Nephron (organoid): ENCODE data around the gene DNAJC1.

Experiments
- H3K27ac Mint-ChIP-seq, 3 experiments: 2 replicates each; pipeline ENCODE4 v1.8.0; 2020; ENCODE audit warnings: mixed read lengths in 3 of 3, mild to moderate bottlenecking in 2 of 3, moderate library complexity in 1 of 3
- H3K27me3 Mint-ChIP-seq: 2 replicates; pipeline ENCODE4 v1.8.0; 2021; ENCODE audit warnings: low read depth, mild to moderate bottlenecking, moderate library complexity, mixed read lengths
- H3K36me3 Mint-ChIP-seq: 2 replicates; pipeline ENCODE4 v1.8.0; 2020; ENCODE audit warnings: low read depth, mixed read lengths
- H3K4me1 Mint-ChIP-seq: 2 replicates; pipeline ENCODE4 v1.8.0; 2020; ENCODE audit warnings: mixed read lengths
- H3K4me3 Mint-ChIP-seq, 3 experiments: 2 replicates each; pipeline ENCODE4 v1.8.0; 2020; ENCODE audit warnings: mild to moderate bottlenecking in 3 of 3, mixed read lengths in 3 of 3, moderate library complexity in 2 of 3
- H3K9me3 Mint-ChIP-seq: 2 replicates; pipeline ENCODE4 v1.8.0; 2020; ENCODE audit warnings: mixed read lengths
- CTCF ChIP-seq, 3 experiments: fragments of 200-600 bp; sonication (generic); IDR thresholded peaks; one replicate each; pipeline ENCODE4 v1.5.0; 2021; ENCODE audit warnings: antibody characterized with exemption in 3 of 3; ENCODE audit not compliant: unreplicated experiment in 3 of 3

DNAJC1 gene

DNA sequence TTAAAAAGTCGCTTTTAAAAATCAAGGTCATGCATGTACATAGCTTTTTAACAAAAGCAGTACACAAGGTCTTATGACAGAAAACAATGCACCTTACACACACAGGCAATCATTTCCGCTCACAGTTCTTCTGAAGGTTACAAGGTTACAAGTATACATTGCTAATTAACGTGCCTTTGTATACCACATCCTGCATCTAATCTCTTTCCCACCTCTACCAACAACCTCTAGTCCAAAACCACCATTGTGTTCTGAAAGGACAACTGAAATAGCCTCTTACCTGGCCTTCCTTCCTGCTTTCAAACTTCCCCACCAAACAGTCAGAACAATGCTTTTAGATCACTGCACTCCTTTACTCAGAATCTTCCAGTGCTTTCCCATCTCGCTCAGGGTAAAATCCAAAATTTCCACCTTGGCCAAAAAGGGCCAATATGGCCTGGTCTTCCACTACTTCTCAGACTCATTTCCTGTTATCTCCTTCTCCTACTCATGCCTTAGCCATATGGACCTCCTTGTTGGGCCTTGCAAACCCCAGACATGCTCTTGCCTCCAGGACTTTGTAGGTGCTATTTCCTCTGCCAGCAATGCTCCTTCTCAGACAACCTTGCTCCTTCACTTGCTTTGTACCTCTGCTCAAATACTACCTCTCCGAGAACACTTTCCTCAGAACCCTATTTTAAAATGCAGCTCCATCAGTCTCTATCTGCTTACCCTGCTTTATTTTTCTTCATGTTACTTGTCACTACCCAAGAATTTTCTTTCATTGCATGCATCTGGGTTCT, 205.4 kb downstream of the DNAJC1 start:
- H3K36me3 Mint-ChIP-seq, result peaks cover 30% of the 10 kb centered on the region
- H3K9me3 Mint-ChIP-seq, result peaks cover 2% of the 10 kb centered on the region
- H3K4me3 Mint-ChIP-seq, result no peak overlapping the region
- no peak overlapping the region for H3K27ac Mint-ChIP-seq
- no peaks in the 10 kb centered on the region for H3K27me3 Mint-ChIP-seq
- TF ChIP-seq CTCF (IDR thresholded peaks at IDR 0.05; ENCODE audit: unreplicated experiment in 3 of 3), result no peak
- peaks cover 2% of the 10 kb centered on the region for H3K4me1 Mint-ChIP-seq

- H3K4me1 Mint-ChIP-seq, result no peaks in the 10 kb centered on the region
Measured at GRCh38 chr10:21797533-21797932, 206.0 kb downstream of the DNAJC1 start.

DNA sequence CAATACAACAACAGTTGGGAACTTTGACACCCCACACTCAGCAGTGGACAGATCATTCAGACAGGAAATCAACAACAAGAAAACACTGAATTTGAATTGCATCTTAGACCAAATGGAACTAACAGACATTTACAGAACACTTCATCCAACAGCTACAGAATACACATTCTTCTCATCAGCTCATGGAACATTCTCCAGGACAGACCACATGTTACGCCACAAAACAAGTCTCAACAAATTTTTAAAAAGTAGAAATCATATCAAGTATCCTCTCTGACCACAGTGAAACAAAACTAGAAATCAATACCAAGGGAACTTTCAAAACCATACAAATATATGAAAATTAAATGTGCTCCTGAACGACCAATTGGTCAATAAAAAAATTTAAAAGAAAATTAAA, 212.3 kb downstream of the DNAJC1 start:
- Mint-ChIP-seq H3K27ac (no peak overlapping the region), H3K4me3 (no peak overlapping the region), H3K4me1 (no peaks in the 10 kb centered on the region), H3K9me3 (peaks cover 22% of the 10 kb centered on the region), H3K27me3 (no peaks in the 10 kb centered on the region), H3K36me3 (peaks cover 26% of the 10 kb centered on the region)
- TF ChIP-seq CTCF (IDR thresholded peaks at IDR 0.05; ENCODE audit: unreplicated experiment in 3 of 3), result no peak

More at GRCh38 chr10:21797533-21797932, 206.0 kb downstream of the DNAJC1 start:
- Mint-ChIP-seq H3K4me3 (no peak overlapping the region), H3K36me3 (peaks cover 32% of the 10 kb centered on the region), H3K9me3 (peaks cover 2% of the 10 kb centered on the region), H3K27ac (no peak overlapping the region), H3K27me3 (no peaks in the 10 kb centered on the region)
- TF ChIP-seq CTCF (IDR thresholded peaks at IDR 0.05; ENCODE audit: unreplicated experiment in 3 of 3), result no peak

DNA sequence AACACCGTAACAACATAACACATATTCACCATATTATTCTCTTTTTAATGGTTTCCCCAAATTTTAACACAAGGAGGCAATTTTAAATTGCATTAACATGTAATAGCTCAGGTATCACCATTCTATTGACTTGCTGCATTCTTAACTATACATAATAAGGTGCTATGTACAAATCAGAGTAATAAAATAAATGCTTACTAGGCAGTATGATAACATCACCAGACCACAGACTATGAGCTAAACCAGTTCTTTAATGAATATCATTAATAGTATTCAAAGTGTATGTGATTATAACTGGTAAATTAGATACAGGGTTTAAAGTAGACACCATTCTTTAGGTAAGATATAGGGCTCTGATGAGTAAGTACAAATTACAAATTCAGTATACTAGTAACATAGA, 226.6 kb downstream of the DNAJC1 start:
- Mint-ChIP-seq H3K9me3 (peaks cover 26% of the 10 kb centered on the region), H3K4me1 (no peaks in the 10 kb centered on the region), H3K4me3 (no peak overlapping the region), H3K27ac (no peak overlapping the region), H3K27me3 (no peaks in the 10 kb centered on the region), H3K36me3 (peaks cover 37% of the 10 kb centered on the region)
- TF ChIP-seq CTCF (IDR thresholded peaks at IDR 0.05; ENCODE audit: unreplicated experiment in 3 of 3), result no peak

- Mint-ChIP-seq H3K4me3 (no peak overlapping the region), H3K4me1 (no peaks in the 10 kb centered on the region), H3K27me3 (no peaks in the 10 kb centered on the region), H3K27ac (no peak overlapping the region), H3K36me3 (peaks cover 14% of the 10 kb centered on the region), H3K9me3 (peaks cover 8% of the 10 kb centered on the region)
- TF ChIP-seq CTCF (IDR thresholded peaks at IDR 0.05; ENCODE audit: unreplicated experiment in 3 of 3), result no peak
Measured at GRCh38 chr10:21771219-21771618, 232.3 kb downstream of the DNAJC1 start.

DNA sequence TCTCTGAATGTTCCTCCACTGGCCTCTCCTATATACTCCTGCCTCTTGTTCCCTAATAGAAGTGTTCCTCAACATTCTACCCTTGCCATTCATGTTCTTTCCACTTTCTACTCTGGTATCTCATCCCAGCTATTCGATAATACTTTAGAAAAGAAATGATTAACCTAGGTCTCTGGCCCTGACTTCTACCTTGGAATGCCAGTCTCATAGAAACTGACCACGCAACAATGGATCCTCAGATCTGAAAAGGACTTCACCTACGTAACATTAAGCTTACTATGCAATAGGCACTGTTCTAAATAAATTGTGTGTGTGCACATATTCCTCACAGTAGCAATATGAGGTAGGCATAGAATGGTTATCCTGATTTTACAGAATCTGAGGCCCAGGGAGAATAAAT, 234.5 kb downstream of the DNAJC1 start:
- H3K36me3 Mint-ChIP-seq, result peaks cover 11% of the 10 kb centered on the region
- no peaks in the 10 kb centered on the region for H3K4me1 Mint-ChIP-seq
- peaks cover 7% of the 10 kb centered on the region for H3K9me3 Mint-ChIP-seq
- TF ChIP-seq CTCF (IDR thresholded peaks at IDR 0.05; ENCODE audit: unreplicated experiment in 3 of 3), result no peak
- H3K27ac Mint-ChIP-seq, result no peak overlapping the region
- H3K4me3 Mint-ChIP-seq, result no peak overlapping the region
- H3K27me3 Mint-ChIP-seq, result no peaks in the 10 kb centered on the region
